ENCODE results near the gene AQP4. TPM values are rescaled to one million over a fixed set of nuclear protein-coding genes. Genes with fewer than 3 reads are reported as not detected.

Gene AQP4
- total RNA-seq, 4 donors from 2014 or later: 0.23 TPM; not detected in 3

GRCh38 chr18:26875040-26875654 is 9.6 kb upstream of the AQP4 start:
- H3K4me3 ChIP-seq: no peak overlapping the region
- H3K27ac ChIP-seq: no peak overlapping the region
- TF ChIP-seq CTCF (IDR thresholded peaks at IDR 0.05): no peak
- no peak for TF ChIP-seq POLR2A (IDR thresholded peaks at IDR 0.05)
- H3K27me3 ChIP-seq: no peaks in the 10 kb centered on the region
- no peak for DNase-seq
- intact Hi-C loops (cut with DNase I): no loop called here
- H3K4me1 ChIP-seq: no peaks in the 10 kb centered on the region
- no peaks in the 10 kb centered on the region for H3K36me3 ChIP-seq
- no peaks in the 10 kb centered on the region for H3K9me3 ChIP-seq
- 52 to 72% methylated on average over 2 of the region's 2 CpGs for WGBS, 2 donors

DNA sequence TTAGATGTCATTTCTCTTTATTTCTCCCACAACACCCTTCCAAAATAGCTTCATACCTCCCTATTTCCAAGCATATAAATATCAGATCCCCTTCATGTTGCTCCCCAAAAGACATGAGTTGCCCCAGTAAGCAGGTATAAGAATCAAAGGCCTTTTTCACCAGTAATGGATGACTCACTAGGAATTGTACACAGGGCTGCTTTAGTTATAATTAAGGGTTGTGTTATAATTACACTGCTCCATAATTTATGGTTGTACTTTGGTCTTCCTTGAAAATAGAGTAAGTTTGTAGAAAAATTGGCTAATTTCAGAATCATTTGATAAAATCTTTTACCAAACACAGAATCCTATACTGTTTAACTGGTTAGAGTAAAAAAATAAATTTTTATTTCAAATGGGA is 8.8 kb upstream of the AQP4 start:
- TF ChIP-seq CTCF (IDR thresholded peaks at IDR 0.05): no peak
- no peak for TF ChIP-seq POLR2A (IDR thresholded peaks at IDR 0.05)
- intact Hi-C loops (cut with DNase I): no loop called here

GRCh38 chr18:26869640-26870039 is 4.1 kb upstream of the AQP4 start:
- no peaks in the 10 kb centered on the region for H3K4me1 ChIP-seq
- no peaks in the 10 kb centered on the region for H3K36me3 ChIP-seq
- intact Hi-C loops (cut with DNase I): no loop called here
- H3K27ac ChIP-seq: no peak overlapping the region
- 73 to 78% methylated on average over 1 of the region's 1 CpG for WGBS, 2 donors
- H3K27me3 ChIP-seq: peaks cover 0 to 10% (median 0%) of the 10 kb centered on the region in 4 donors
- H3K4me3 ChIP-seq: no peak overlapping the region
- no peaks in the 10 kb centered on the region for H3K9me3 ChIP-seq
- DNase-seq: no peak
- TF ChIP-seq CTCF (IDR thresholded peaks at IDR 0.05): no peak
- TF ChIP-seq POLR2A (IDR thresholded peaks at IDR 0.05): no peak

More for the DNA sequence above, 8.8 kb upstream of the AQP4 start:
- Histone ChIP-seq H3K9me3 (no peaks in the 10 kb centered on the region), H3K4me3 (no peak overlapping the region), H3K27ac (no peak overlapping the region), H3K27me3 (no peaks in the 10 kb centered on the region), H3K36me3 (no peaks in the 10 kb centered on the region), H3K4me1 (no peaks in the 10 kb centered on the region)
- no peak for DNase-seq

DNA sequence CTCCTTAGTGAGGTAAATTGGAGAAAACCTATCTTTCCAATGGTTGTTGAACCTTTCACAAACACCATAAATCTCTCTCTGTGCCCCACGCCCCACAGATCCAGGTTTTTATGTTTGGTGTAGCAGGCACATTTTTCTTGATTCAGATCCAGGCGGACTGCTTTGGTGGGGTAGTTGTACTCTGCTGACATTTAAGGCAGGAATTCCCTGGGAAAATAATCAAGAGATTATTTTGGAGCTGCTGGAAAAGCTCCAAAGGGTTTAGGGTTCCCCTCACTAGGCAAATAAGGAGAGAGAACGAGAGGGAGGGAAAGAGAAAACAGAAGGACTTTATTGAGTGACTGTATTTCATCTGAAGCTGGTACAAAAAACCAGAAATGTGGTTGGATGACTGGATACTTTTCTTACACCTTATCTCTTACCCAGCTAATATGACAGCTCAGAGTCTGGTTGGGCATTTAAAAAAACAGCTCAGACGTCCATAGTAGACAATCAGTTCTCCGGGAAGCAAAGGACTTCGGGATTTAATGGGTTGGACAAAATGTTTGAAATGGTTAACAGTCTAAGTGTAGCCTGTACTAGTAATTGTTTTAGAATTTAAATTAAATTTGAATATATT is 3.6 kb upstream of the AQP4 start:
- no peak for DNase-seq
- H3K27me3 ChIP-seq: peaks cover 0 to 16% (median 0%) of the 10 kb centered on the region in 4 donors
- no peak overlapping the region for H3K4me3 ChIP-seq
- WGBS, 2 donors: 68 to 72% methylated on average over 6 of the region's 6 CpGs
- no peak overlapping the region for H3K27ac ChIP-seq
- no peaks in the 10 kb centered on the region for H3K9me3 ChIP-seq
- TF ChIP-seq CTCF (IDR thresholded peaks at IDR 0.05) (no peak), POLR2A (IDR thresholded peaks at IDR 0.05) (no peak)
- no peaks in the 10 kb centered on the region for H3K36me3 ChIP-seq
- no peaks in the 10 kb centered on the region for H3K4me1 ChIP-seq
- intact Hi-C loops (cut with DNase I): no loop called here

DNA sequence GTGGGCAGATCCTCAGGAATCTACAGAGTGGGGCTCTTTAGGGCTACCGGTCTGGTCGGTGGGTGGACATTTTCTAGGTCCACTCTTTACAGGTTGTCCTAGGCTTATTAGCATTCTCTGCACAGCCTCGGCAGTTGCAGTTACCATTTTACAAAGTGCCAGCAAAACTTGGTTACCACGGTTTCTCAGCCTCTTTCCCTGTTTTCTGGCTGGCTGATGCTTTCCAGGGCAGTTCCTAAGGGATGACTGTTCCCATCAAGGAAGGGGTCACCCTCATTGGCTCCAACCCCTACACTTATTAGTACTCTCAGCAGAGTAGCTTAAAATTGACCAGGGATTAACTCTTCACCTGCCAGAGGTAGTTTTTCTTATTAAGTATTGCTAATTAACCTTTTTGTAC is 2.0 kb upstream of the AQP4 start:
- H3K4me1 ChIP-seq: peaks cover 0 to 12% (median 5%) of the 10 kb centered on the region in 3 donors
- no peak for DNase-seq
- peaks cover 0 to 32% (median 0%) of the 10 kb centered on the region in 4 donors for H3K27me3 ChIP-seq
- intact Hi-C loops (cut with DNase I): no loop called here
- 59 to 63% methylated on average over 4 of the region's 4 CpGs for WGBS, 2 donors
- H3K9me3 ChIP-seq: no peaks in the 10 kb centered on the region
- no peak overlapping the region for H3K27ac ChIP-seq
- H3K36me3 ChIP-seq: no peaks in the 10 kb centered on the region
- no peak overlapping the region for H3K4me3 ChIP-seq
- TF ChIP-seq POLR2A (IDR thresholded peaks at IDR 0.05): no peak
- no peak for TF ChIP-seq CTCF (IDR thresholded peaks at IDR 0.05)
